GM19023 (cell line): ENCODE measurements around the gene SSR4.

ENCODE experiments used
- ATAC-seq: cut with Tn5 transposase; IDR thresholded peaks from one replicate; pipeline ENCODE4 v1.9.1; 2021; ENCODE audit warnings: mild to moderate bottlenecking, moderate library complexity; ENCODE audit not compliant: unreplicated experiment

The SSR4 gene

GRCh38 chrX:153780678-153781427 is 13.6 kb upstream of the SSR4 start, which contains the start of gene SRPK3:
SRPK3 (plus strand) TSS chrX:153781041; CDS start chrX:153781087, 46 bp downstream.
- ATAC-seq = no peak

- no peak for ATAC-seq
Measured at GRCh38 chrX:153781428-153782047, 12.9 kb upstream of the SSR4 start.

GRCh38 chrX:153782313-153782712 is 12.2 kb upstream of the SSR4 start:
- ATAC-seq = no peak

GRCh38 chrX:153782871-153783270 is 11.6 kb upstream of the SSR4 start:
- ATAC-seq = no peak

GRCh38 chrX:153783378-153784013 is 11.0 kb upstream of the SSR4 start:
- no peak for ATAC-seq

GRCh38 chrX:153784325-153784967 is 10.0 kb upstream of the SSR4 start:
- ATAC-seq = no peak

- no peak for ATAC-seq
Measured at GRCh38 chrX:153786669-153787068, 7.8 kb upstream of the SSR4 start.

- no peak for ATAC-seq
Measured at GRCh38 chrX:153789654-153790053, 4.8 kb upstream of the SSR4 start.

- no peak for ATAC-seq
Measured at GRCh38 chrX:153791104-153791852, 3.2 kb upstream of the SSR4 start.

- ATAC-seq = no peak
Measured at GRCh38 chrX:153792368-153792767, 2.1 kb upstream of the SSR4 start.

GRCh38 chrX:153793291-153793690 is 1.2 kb upstream of the SSR4 start:
- ATAC-seq = no peak

GRCh38 chrX:153794897-153795816 is 689 bp downstream of the SSR4 start:
- ATAC-seq = no peak

- no peak for ATAC-seq
Measured at GRCh38 chrX:153797415-153798015, 3.0 kb downstream of the SSR4 start.

- no peak for ATAC-seq
Measured at GRCh38 chrX:153799326-153799725, 4.9 kb downstream of the SSR4 start.

- ATAC-seq = no peak
Measured at GRCh38 chrX:153800177-153800722, 5.8 kb downstream of the SSR4 start.

GRCh38 chrX:153800746-153801145 is 6.3 kb downstream of the SSR4 start:
- no peak for ATAC-seq

GRCh38 chrX:153801669-153802068 is 7.2 kb downstream of the SSR4 start:
- ATAC-seq = no peak

GRCh38 chrX:153802513-153803045 is 8.1 kb downstream of the SSR4 start:
- ATAC-seq = no peak
